Measurements from ENCODE around the gene CATSPERE.

Gene CATSPERE

GRCh38 chr1:244640917-244641316 is 179.8 kb downstream of the CATSPERE start:
- no peak for DNase-seq (ENCODE audit: extremely low read depth, low read depth)
- no peak for TF ChIP-seq CTCF (IDR thresholded peaks at IDR 0.05; ENCODE audit: low read depth, low read length, missing control alignments)

GRCh38 chr1:244642526-244642925 is 181.5 kb downstream of the CATSPERE start:
- no peak overlapping the region for H3K4me3 ChIP-seq (replicated peaks; ENCODE audit: low read depth, low read length)
- no peak for TF ChIP-seq CTCF (IDR thresholded peaks at IDR 0.05; ENCODE audit: low read depth, low read length, missing control alignments)
- DNase-seq (ENCODE audit: extremely low read depth, low read depth): no peak

More at GRCh38 chr1:244640917-244641316, 179.8 kb downstream of the CATSPERE start:
- no peak overlapping the region for H3K4me3 ChIP-seq (replicated peaks; ENCODE audit: low read depth, low read length)

GRCh38 chr1:244642988-244643387 is 181.9 kb downstream of the CATSPERE start:
- H3K4me3 ChIP-seq (replicated peaks; ENCODE audit: low read depth, low read length): no peak overlapping the region
- DNase-seq (ENCODE audit: extremely low read depth, low read depth): no peak
- no peak for TF ChIP-seq CTCF (IDR thresholded peaks at IDR 0.05; ENCODE audit: low read depth, low read length, missing control alignments)

GRCh38 chr1:244645414-244645813 is 184.3 kb downstream of the CATSPERE start:
- H3K4me3 ChIP-seq (replicated peaks; ENCODE audit: low read depth, low read length): no peak overlapping the region
- no peak for DNase-seq (ENCODE audit: extremely low read depth, low read depth)
- no peak for TF ChIP-seq CTCF (IDR thresholded peaks at IDR 0.05; ENCODE audit: low read depth, low read length, missing control alignments)

GRCh38 chr1:244645890-244646289 is 184.8 kb downstream of the CATSPERE start:
- DNase-seq (ENCODE audit: extremely low read depth, low read depth): no peak
- no peak overlapping the region for H3K4me3 ChIP-seq (replicated peaks; ENCODE audit: low read depth, low read length)
- no peak for TF ChIP-seq CTCF (IDR thresholded peaks at IDR 0.05; ENCODE audit: low read depth, low read length, missing control alignments)

- DNase-seq (ENCODE audit: extremely low read depth, low read depth): no peak
These were observed 186.7 kb downstream of the CATSPERE start for GRCh38 chr1:244647819-244648218.

More at GRCh38 chr1:244647819-244648218, 186.7 kb downstream of the CATSPERE start:
- no peak for TF ChIP-seq CTCF (IDR thresholded peaks at IDR 0.05; ENCODE audit: low read depth, low read length, missing control alignments)
- H3K4me3 ChIP-seq (replicated peaks; ENCODE audit: low read depth, low read length): no peak overlapping the region
